HepG2 (cell line): ENCODE data around the gene STMN1. TPM values are rescaled to one million over a fixed set of nuclear protein-coding genes. Genes with fewer than 3 reads are reported as not detected.

Experiments
- ATM ChIP-seq: fragments of 450-650 bp; IDR thresholded peaks from 2 replicates; pipeline ENCODE4 v1.7.1; 2017; ENCODE audit warnings: mild to moderate bottlenecking, borderline replicate concordance
- MYC ChIP-seq: sonication (generic); formaldehyde crosslinking; IDR thresholded peaks from 2 replicates; pipeline ENCODE4 v1.9.0; 2021; ENCODE audit warnings: missing genetic modification reagents, borderline replicate concordance
- SALL1 ChIP-seq: sonication (generic); formaldehyde crosslinking; IDR thresholded peaks from 2 replicates; pipeline ENCODE4 v1.8.0; 2022; ENCODE audit warnings: mild to moderate bottlenecking, missing genetic modification reagents
- ZFP36L1 ChIP-seq: sonication (generic); formaldehyde crosslinking; IDR thresholded peaks from 2 replicates; pipeline ENCODE4 v1.8.0; 2022; ENCODE audit warnings: mild to moderate bottlenecking, missing genetic modification reagents, moderate library complexity
- ZSCAN29 ChIP-seq: sonication (generic); formaldehyde crosslinking; conservative IDR thresholded peaks from 2 replicates; pipeline ENCODE4 v1.4.0; 2020; ENCODE audit warnings: mild to moderate bottlenecking, missing genetic modification reagents
- polyA plus RNA-seq, 8 experiments: library from polyadenylated mRNA; depleted of rRNA in 3 of 8; stranded (reverse) in 7 of 8; unstranded in 1 of 8; fragments of >200 nt; fragmentation: Illumina TruSeq in 4 of 8; extraction: Trizol in 4 of 8; gene quantifications; 2 replicates each; pipeline versions ENCODE4 v1.2.1 to v1.2.3, GENCODE V29; 2011 to 2016; ENCODE audit warnings: low read depth in 4 of 8, missing spikeins in 1 of 8, mixed read lengths in 1 of 8; ENCODE audit not compliant: insufficient read depth in 1 of 8
- total RNA-seq, 5 experiments: library from RNA; depleted of rRNA; stranded (reverse); fragments of >200 nt; fragmentation: Illumina TruSeq; extraction: Trizol; gene quantifications; 2 replicates each; pipeline ENCODE4 v1.2.3, GENCODE V29; 2016; ENCODE audit warnings: low read depth in 1 of 5
- TF ChIP-seq, protein P1 (sequence below): IDR thresholded peaks from 2 replicates; pipeline ENCODE4 v1.6.1; 2016; ENCODE audit warnings: low read depth, missing genetic modification reagents, missing compliant biosample characterization
- TF ChIP-seq, protein P2 (sequence below): sonication (generic); formaldehyde crosslinking; IDR thresholded peaks from 2 replicates; pipeline ENCODE4 v1.9.0; 2021; ENCODE audit warnings: missing genetic modification reagents, borderline replicate concordance
- TF ChIP-seq, protein P3 (sequence below), 2 experiments: sonication (generic) in 1 of 2; formaldehyde crosslinking in 1 of 2; IDR thresholded peaks; 2 replicates each; pipeline versions ENCODE4 v1.4.0 to v1.6.1; 2016 to 2020; ENCODE audit warnings: borderline replicate concordance in 1 of 2, low read depth in 1 of 2, mild to moderate bottlenecking in 1 of 2, missing genetic modification reagents in 1 of 2
- TF ChIP-seq, protein P4 (sequence below): sonication (generic); formaldehyde crosslinking; IDR thresholded peaks from 2 replicates; pipeline ENCODE4 v1.4.0; 2020; ENCODE audit warnings: low read depth, mild to moderate bottlenecking, missing genetic modification reagents
- TF ChIP-seq, protein P5 (sequence below): sonication (generic); formaldehyde crosslinking; IDR thresholded peaks from 2 replicates; pipeline ENCODE4 v1.5.1; 2020; ENCODE audit warnings: mild to moderate bottlenecking, moderate library complexity, missing genetic modification reagents

The STMN1 gene
- total and polyA plus RNA-seq, 2 of the 13 experiments (the other 11 are each of a cell fraction or from before 2014, with no cell fraction given): 45.9 to 409 TPM

DNA sequence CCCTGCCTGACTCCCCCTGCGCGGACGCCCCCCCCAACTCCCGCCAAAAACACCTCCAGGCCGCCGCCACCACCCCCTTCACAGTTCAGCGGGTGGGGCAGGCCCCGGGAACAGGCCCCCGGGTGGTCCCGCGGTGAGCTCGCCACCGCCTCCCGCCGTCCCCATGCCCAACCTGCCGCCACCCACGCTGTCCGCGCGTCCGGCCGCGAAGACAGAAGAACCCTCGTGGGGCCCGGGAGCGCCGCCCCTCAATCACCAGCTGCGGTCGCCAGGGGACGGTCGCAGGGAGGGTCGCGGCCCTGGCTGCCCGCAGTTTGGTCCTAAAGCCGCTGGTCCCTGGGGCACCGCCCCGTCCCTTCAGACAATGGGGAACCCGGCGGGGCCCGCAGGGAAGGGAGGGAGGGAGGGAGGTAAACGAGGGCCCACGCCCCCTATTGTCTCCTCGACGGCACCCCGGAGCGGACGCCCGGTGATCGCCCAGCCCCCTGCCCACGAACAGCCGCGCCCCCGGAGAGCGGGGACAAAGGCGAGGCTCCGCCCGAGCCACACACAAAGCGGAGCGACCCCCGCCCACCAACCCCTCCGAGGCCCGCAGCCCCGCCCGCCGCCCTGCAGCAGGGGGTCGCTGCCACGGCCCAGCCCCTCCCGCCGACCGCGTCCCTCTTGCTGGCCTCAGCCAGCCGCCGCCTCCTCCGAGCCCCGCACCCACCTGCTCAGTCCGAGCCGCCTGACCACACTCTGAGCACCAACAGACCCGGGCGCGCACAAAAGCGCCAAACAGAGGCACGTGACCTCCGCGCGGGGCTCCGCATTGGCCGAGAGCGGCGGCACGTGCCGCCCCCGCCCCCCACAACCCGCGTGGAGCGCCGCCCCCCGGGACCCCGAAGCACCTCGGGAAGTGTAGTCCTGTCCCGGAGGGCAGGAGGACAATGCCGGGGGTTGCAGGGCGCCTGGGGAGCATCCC is at the start of gene STMN1 (continued):
- TF ChIP-seq, protein P1, sequence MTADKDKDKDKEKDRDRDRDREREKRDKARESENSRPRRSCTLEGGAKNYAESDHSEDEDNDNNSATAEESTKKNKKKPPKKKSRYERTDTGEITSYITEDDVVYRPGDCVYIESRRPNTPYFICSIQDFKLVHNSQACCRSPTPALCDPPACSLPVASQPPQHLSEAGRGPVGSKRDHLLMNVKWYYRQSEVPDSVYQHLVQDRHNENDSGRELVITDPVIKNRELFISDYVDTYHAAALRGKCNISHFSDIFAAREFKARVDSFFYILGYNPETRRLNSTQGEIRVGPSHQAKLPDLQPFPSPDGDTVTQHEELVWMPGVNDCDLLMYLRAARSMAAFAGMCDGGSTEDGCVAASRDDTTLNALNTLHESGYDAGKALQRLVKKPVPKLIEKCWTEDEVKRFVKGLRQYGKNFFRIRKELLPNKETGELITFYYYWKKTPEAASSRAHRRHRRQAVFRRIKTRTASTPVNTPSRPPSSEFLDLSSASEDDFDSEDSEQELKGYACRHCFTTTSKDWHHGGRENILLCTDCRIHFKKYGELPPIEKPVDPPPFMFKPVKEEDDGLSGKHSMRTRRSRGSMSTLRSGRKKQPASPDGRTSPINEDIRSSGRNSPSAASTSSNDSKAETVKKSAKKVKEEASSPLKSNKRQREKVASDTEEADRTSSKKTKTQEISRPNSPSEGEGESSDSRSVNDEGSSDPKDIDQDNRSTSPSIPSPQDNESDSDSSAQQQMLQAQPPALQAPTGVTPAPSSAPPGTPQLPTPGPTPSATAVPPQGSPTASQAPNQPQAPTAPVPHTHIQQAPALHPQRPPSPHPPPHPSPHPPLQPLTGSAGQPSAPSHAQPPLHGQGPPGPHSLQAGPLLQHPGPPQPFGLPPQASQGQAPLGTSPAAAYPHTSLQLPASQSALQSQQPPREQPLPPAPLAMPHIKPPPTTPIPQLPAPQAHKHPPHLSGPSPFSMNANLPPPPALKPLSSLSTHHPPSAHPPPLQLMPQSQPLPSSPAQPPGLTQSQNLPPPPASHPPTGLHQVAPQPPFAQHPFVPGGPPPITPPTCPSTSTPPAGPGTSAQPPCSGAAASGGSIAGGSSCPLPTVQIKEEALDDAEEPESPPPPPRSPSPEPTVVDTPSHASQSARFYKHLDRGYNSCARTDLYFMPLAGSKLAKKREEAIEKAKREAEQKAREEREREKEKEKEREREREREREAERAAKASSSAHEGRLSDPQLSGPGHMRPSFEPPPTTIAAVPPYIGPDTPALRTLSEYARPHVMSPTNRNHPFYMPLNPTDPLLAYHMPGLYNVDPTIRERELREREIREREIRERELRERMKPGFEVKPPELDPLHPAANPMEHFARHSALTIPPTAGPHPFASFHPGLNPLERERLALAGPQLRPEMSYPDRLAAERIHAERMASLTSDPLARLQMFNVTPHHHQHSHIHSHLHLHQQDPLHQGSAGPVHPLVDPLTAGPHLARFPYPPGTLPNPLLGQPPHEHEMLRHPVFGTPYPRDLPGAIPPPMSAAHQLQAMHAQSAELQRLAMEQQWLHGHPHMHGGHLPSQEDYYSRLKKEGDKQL (CRISPR knock-in tag): no peak
- TF ChIP-seq, protein P2, sequence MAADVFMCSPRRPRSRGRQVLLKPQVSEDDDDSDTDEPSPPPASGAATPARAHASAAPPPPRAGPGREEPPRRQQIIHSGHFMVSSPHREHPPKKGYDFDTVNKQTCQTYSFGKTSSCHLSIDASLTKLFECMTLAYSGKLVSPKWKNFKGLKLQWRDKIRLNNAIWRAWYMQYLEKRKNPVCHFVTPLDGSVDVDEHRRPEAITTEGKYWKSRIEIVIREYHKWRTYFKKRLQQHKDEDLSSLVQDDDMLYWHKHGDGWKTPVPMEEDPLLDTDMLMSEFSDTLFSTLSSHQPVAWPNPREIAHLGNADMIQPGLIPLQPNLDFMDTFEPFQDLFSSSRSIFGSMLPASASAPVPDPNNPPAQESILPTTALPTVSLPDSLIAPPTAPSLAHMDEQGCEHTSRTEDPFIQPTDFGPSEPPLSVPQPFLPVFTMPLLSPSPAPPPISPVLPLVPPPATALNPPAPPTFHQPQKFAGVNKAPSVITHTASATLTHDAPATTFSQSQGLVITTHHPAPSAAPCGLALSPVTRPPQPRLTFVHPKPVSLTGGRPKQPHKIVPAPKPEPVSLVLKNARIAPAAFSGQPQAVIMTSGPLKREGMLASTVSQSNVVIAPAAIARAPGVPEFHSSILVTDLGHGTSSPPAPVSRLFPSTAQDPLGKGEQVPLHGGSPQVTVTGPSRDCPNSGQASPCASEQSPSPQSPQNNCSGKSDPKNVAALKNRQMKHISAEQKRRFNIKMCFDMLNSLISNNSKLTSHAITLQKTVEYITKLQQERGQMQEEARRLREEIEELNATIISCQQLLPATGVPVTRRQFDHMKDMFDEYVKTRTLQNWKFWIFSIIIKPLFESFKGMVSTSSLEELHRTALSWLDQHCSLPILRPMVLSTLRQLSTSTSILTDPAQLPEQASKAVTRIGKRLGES (CRISPR knock-in tag): 0 out of 2 replicates have a peak, but pooled peaks have one; percentile 16
- no peak for TF ChIP-seq ZFP36L1
- no peak for TF ChIP-seq ZSCAN29 (CRISPR knock-in tag)
- no peak for TF ChIP-seq ATM
- TF ChIP-seq, protein P3, sequence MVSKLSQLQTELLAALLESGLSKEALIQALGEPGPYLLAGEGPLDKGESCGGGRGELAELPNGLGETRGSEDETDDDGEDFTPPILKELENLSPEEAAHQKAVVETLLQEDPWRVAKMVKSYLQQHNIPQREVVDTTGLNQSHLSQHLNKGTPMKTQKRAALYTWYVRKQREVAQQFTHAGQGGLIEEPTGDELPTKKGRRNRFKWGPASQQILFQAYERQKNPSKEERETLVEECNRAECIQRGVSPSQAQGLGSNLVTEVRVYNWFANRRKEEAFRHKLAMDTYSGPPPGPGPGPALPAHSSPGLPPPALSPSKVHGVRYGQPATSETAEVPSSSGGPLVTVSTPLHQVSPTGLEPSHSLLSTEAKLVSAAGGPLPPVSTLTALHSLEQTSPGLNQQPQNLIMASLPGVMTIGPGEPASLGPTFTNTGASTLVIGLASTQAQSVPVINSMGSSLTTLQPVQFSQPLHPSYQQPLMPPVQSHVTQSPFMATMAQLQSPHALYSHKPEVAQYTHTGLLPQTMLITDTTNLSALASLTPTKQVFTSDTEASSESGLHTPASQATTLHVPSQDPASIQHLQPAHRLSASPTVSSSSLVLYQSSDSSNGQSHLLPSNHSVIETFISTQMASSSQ (IDR thresholded peaks at IDR 0.05; ENCODE audit: low read depth): no peak
- TF ChIP-seq, protein P3 (CRISPR knock-in tag; IDR thresholded peaks at IDR 0.05; ENCODE audit: borderline replicate concordance): 0 out of 2 replicates have a peak, but pooled peaks have one; percentile 22
- peak; percentile 80 for TF ChIP-seq MYC
- peak; percentile 43; the same call in 1 of the 2 replicates for TF ChIP-seq SALL1 (CRISPR knock-in tag)
- TF ChIP-seq, protein P4, sequence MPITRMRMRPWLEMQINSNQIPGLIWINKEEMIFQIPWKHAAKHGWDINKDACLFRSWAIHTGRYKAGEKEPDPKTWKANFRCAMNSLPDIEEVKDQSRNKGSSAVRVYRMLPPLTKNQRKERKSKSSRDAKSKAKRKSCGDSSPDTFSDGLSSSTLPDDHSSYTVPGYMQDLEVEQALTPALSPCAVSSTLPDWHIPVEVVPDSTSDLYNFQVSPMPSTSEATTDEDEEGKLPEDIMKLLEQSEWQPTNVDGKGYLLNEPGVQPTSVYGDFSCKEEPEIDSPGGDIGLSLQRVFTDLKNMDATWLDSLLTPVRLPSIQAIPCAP (CRISPR knock-in tag): no peak
- TF ChIP-seq, protein P5, sequence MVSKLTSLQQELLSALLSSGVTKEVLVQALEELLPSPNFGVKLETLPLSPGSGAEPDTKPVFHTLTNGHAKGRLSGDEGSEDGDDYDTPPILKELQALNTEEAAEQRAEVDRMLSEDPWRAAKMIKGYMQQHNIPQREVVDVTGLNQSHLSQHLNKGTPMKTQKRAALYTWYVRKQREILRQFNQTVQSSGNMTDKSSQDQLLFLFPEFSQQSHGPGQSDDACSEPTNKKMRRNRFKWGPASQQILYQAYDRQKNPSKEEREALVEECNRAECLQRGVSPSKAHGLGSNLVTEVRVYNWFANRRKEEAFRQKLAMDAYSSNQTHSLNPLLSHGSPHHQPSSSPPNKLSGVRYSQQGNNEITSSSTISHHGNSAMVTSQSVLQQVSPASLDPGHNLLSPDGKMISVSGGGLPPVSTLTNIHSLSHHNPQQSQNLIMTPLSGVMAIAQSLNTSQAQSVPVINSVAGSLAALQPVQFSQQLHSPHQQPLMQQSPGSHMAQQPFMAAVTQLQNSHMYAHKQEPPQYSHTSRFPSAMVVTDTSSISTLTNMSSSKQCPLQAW (CRISPR knock-in tag): 0 out of 2 replicates have a peak, but pooled peaks have one; percentile 26
